Measurements from ENCODE around the gene C3orf20.
"Not testable (repeated sequence)": the region's sequence is repeated elsewhere in the genome, so short reads cannot be mapped to it uniquely, and the experiment has no call there.

The C3orf20 gene

DNA sequence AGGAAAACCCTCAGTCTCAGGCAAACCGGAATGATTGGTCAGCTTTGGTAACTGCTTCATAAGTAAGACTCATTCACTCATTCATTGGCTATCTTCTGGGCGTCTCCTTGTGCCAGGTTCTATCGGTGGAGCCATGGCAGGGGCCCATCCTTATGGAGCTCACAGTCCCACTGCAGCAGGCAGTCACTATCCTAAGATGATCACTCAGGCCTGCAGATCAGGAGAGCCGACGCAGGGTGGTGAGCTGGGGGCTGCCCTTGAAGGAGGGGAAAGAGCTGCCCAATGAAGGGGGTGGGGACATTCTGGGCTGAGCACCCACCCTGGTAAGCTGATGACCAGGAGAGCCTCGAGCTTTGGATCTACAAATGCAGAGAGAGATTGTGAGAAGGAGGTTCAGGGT, 123.3 kb downstream of the C3orf20 start:
- DNase-seq (ENCODE audit: low spot score) = no peak

DNA sequence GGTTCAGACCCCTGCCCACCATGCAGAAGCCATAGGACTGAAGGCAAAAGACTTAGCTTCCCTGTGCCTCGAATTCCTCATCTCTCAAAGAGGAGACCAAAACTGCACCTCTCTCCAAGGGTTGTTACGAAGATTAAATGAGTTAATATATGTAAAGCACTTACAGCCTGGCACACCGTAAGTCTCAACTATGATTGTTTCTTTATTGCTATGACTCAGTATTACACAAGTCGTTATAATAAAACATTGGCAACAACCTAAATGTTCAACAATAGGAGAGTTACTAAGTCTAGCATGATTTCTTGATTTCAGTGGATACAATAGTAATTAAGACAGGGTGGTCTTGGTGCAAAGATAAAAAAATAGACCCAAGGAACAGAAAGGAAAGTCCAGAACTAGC, 124.2 kb downstream of the C3orf20 start:
- no peak for DNase-seq (ENCODE audit: low spot score)

- DNase-seq (ENCODE audit: low spot score) = no peak
These were observed 126.1 kb downstream of the C3orf20 start for GRCh38 chr3:14801031-14801430.

DNA sequence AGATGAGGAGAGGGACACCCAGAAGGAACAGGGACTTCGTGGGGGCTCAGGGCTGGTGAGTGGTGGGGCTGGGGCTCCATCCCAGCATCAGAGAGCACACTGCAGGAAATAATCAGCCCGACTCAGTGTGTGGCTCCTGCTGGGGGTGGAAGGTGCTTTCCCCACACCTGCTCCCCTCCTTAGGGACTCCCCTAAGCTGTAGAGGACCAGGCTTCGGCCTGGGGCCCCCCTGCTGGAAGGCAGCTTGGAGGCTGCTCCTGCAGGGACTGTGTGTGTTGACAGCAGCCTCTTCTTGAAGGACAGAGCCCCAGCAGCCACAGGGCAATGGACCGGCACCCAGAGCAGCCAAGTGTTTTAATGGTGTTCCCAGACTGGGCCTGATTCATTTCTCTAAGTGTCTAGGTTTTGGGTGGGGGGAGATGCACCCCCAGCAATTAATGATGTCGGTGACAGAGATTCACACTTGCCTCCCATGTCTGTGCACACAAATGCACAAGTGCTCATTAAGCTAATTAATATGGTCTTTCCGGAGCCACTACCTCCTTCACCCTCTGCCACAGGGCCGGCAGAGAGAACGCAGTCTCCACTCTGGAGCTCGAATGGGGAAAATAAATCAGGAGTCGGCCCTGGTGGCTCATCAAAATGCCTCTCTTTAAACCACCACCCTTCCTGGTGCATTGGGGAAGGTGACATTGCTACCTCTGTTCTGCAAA, 126.9 kb downstream of the C3orf20 start:
- no peak for DNase-seq (ENCODE audit: low spot score)

- DNase-seq (ENCODE audit: low spot score) = no peak
These were observed 127.4 kb downstream of the C3orf20 start for GRCh38 chr3:14802381-14802731.

- no peak for DNase-seq (ENCODE audit: low spot score)
These were observed 128.4 kb downstream of the C3orf20 start for GRCh38 chr3:14803101-14803980.

DNA sequence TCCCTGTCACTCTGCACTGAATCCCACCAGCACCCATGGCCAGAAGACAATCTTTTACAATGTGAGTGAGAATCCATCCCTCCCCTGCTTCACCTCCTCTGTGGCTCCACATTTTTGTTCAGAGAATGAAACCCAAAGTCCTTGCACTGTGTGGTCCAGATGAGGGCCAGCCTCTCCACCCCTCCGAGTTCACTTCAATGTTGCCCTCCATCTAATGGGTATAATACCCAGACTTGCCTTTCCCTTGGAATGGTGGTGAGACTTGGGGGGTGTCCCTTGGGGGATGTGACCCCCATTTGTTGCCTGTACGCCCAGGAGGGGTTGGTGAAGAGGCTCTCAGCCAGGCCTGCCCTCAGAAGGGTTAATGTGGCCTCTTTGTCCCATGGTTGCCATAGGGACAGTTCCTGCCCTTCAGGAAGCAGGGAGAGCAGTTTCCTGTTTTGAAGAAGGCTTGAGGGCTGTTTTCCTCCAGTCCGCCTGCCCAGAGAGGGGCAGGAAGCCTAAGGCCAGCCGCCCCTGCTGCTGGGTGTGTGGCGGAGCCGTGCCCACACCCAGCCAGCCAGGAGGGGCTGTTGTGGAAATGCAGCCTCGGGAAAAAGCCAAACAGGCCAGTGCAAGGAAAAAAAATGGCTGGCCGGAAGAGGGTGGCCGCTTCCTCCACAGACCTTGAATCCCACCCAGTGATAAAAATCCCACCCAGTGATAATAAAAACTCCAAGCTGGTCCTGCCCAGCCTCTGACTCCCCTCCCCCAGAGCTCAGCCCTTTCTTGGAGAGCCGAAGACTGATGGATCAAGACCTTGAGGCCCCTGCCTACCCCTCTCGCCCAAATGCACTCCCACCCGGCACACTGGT, 129.3 kb downstream of the C3orf20 start:
- no peak for DNase-seq (ENCODE audit: low spot score)

- no peak for DNase-seq (ENCODE audit: low spot score)
These were observed 130.2 kb downstream of the C3orf20 start for GRCh38 chr3:14804835-14805780.

DNA sequence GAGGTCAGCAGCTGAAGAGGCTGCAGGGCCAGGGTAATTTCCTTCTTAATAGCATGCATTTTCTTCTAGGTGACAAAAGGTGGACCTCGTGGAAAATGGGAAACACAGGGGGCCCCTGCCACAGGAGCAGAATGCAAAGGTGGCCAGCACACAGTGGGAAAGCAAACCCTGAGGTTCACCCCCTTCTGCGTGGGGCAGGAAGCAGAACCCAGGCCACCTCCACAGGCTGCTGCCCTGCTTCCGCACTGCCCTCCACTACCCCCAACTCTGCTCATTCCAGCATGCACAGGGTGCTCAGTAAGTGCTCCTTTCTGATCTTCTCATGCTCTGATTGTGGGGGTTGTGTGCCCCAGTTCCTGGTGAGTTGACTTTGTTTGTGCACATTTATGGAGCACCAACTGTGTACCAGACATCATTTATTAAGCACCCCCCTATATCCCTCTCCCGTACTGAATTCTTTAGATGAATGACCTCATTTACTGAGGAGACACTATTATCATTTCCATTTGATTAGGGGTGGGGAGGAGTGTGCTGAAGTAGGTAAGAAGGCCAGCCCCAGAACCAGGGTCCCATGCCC, 131.1 kb downstream of the C3orf20 start:
- DNase-seq (ENCODE audit: low spot score) = no peak

- no peak for DNase-seq (ENCODE audit: low spot score)
These were observed 131.8 kb downstream of the C3orf20 start for GRCh38 chr3:14806641-14807263.

DNA sequence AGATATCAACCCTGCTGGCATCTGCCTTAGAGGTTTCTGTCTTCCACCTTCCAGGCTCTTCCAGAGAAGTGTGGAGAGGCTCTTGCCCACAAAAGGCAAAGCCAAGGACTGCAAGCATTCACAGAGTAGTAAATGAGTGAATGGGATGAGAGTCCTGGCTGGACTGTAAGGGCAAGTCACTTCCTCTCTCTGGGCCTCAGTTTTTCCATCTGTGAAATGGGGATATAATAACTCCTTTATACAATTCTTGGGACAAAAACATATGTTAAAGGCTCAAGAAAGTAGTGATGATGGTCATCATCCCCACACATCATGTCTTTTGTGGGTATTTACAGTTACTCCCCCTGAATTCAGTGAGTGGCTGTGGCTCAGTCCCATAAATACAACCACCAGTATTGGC, 133.1 kb downstream of the C3orf20 start:
- no peak for DNase-seq (ENCODE audit: low spot score)

GRCh38 chr3:14808502-14809266, 133.7 kb downstream of the C3orf20 start:
- DNase-seq (ENCODE audit: low spot score) = no peak

- DNase-seq (ENCODE audit: low spot score) = not testable (repeated sequence)
These were observed 134.7 kb downstream of the C3orf20 start for GRCh38 chr3:14809611-14810010.

- no peak for DNase-seq (ENCODE audit: low spot score)
These were observed 135.3 kb downstream of the C3orf20 start for GRCh38 chr3:14810070-14810791.

DNA sequence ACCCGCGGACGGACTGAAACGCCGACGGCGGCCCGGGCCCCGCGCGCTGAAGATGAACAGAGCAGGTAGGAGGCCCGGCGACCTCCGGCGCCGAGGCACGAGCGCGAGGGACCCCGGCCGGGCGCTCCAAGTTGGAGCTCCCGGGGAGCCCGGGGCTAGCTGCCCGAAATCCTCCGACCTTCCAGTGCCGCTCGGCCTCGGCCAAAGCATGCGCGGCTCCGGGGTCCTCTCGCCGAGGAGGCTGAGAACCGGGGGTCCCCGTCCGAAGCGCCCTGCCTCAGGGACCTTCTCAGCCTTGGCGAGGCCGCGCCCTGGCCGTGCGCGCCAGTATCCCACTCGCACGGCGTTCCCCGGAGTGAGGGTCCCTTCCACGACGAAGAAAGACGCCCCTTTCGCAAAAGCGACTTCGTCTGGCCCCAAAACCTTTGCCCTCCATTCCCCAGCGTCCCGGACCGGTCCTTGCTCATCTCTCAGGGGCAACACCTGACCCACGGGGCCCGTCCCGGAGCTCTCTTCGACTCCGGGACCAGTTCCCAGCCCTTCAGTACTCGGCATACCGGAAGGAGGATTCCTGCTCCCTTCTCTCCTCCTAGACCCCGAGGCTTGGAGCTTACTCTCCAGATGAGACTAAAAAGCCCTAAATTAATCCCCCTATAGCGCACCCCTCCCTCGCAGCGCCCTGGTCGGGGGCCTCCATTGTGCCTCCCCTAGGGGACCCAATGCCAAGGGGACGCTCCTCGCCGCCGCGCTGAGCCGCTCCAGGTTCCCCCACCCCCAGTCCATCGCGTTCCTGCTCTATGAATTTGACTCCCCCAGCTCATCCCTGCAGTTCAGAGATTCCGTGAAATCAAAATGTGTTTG, 136.1 kb downstream of the C3orf20 start:
- peak; percentile 58 for DNase-seq (ENCODE audit: low spot score)

DNA sequence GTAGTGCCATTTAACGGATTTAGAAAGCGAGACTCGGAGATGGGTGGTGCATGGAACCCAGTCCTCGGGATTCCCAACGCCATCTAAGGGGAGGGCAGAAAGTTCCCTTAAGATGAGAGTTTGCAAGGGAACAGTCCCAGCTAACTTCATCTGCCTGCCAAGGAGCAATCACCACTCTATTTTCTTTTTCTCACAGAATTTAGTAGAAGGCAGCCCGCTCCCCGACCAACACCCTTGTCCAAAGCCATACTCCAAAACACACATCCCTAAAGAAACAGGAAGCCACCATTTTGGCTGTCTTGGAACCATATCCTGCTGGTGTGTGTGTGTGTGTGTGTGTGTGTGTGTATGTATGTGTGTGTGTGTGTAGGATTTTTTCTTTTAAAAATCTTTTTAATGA, 136.7 kb downstream of the C3orf20 start:
- DNase-seq (ENCODE audit: low spot score) = no peak

DNA sequence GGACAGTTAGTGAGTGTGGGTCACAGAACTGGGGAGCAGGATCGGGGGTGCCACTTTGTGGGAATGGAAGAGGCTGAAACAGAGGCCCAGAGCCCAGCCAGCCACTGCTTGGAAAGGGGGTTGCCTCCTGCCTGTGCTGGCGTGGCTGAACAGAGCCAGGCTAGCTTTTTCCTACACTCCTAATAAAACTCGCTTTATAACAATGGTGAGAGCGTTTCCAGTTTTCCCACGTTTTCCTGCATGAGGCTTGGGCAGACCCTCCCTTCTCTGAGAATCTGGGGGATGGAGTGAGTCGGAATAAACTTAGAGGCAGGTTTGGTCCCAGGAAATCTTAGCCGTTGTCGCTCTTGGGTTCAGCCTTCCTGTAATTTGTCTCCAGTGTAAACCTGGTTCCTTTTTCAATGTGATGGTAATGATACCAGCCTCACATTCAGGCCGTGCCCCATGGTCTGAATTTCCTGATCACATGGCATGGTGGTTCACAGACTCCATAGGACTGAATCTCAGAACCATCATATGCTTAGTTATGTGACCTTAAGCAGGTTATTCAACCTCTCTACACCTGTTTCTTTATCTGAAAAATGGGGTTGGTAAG, 137.4 kb downstream of the C3orf20 start:
- DNase-seq (ENCODE audit: low spot score) = no peak

- DNase-seq (ENCODE audit: low spot score) = no peak
These were observed 139.5 kb downstream of the C3orf20 start for GRCh38 chr3:14814411-14814871.

Data from ecto neural progenitor cell (in vitro differentiated cells).